AG04450 (cell line): ENCODE data around the gene EXOC7. TPM values are rescaled to one million over a fixed set of nuclear protein-coding genes. Genes with fewer than 3 reads are reported as not detected.
A peak's percentile ranks its signal among the peaks of the same experiment; 100 is the strongest.
"Not testable (repeated sequence)": the region's sequence is repeated elsewhere in the genome, so short reads cannot be mapped to it uniquely, and the experiment has no call there.

ENCODE experiments used
- CTCF ChIA-PET: fragments of 300-600, 350-600 bp; formaldehyde crosslinking; extraction: SDS; loops from one replicate; lab custom pipeline; 2022; ENCODE audit warnings: antibody characterized with exemption, inconsistent platforms; lab: Charles Lee
- POLR2A ChIA-PET: fragments of 350-600 bp; formaldehyde crosslinking; extraction: SDS; loops from one replicate; lab custom pipeline; 2021; ENCODE audit warnings: antibody characterized with exemption, inconsistent platforms; lab: Yijun Ruan, JAX
- DNase-seq: peaks from one replicate; pipeline ENCODE4 v3.0.0-alpha.2; 2011; ENCODE audit warnings: low read depth, low spot score
- H3K27ac ChIP-seq: one replicate; pipeline ENCODE4 v1.5.1; 2012; ENCODE audit warnings: low read depth, low read length, control low read depth
- H3K27me3 ChIP-seq: one replicate; pipeline ENCODE4 v1.6.0; 2012; ENCODE audit warnings: low read length; ENCODE audit not compliant: control insufficient read depth, insufficient read depth
- H3K4me3 ChIP-seq: 2 replicates; pipeline ENCODE4 v1.5.1; 2011; ENCODE audit warnings: mild to moderate bottlenecking, low read depth, low read length, control low read depth
- H3K9me3 ChIP-seq: 2 replicates; pipeline ENCODE4 v1.5.1; 2012; ENCODE audit warnings: low read length; ENCODE audit not compliant: control insufficient read depth, insufficient read depth
- polyA plus RNA-seq: library from polyadenylated mRNA; depleted of rRNA; stranded (reverse); fragments of >200 nt; gene quantifications from 2 replicates; pipeline ENCODE4 v1.2.3, GENCODE V29; 2011
- TF ChIP-seq, protein P1 (sequence below): IDR thresholded peaks from 2 replicates; pipeline ENCODE4 v1.5.1; 2011; ENCODE audit warnings: low read depth, low read length, control low read depth, inconsistent platforms

EXOC7 gene
- polyA plus RNA-seq, 1 experiment, result 97.6 TPM

DNA sequence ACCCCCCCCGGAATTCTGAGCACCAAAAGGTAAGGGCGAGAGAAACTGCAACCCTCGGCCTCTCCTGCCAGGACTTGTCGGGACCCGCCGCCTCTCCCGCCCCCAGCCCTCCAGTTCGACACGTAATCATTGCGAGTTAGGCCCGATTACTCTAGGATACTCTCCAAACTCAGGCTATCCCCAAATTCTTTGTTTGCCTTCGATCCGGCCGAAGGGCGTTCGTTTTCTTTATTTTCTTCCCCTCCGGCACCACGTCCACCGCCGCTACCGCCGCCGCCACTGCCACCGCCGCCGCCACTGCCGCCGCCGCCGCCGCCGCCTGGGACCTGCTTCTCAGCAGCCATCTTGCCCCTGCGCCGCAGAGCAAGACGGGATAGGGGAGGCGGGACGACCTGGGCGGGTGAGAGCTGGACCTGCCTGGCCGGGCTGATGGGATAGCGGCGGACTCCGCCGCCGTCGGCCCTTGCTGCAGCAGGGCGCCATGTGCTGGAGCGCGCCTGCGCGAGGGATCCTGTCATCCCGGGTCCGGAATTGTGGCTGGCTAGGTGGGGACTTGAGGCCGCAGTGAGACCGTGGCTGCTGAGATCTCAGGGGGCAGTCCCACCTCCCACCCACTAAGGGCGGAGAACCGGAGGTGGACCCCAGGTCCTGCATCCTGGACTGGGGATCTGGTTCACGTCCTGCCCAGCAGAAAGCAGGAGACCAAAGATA is 31.3 kb downstream of the EXOC7 start, which contains the start of gene SRP68:
Gene SRP68 (minus strand): TSS at position 370 of the 711 bp plus-strand sequence. CDS start 26 bp downstream, at position 344.
- POLR2A ChIA-PET, result interaction anchor here (0.8 to 1.0 kb wide), 2 partner anchors 14 to 53 kb away, joined by 3 read pairs; no protein-coding TSS in a partner anchor
- peak; percentile 81 for DNase-seq
- Histone ChIP-seq H3K9me3 (peaks cover 4% of the 10 kb centered on the region; the same call in 1 of the 2 replicates), H3K27me3 (peaks cover 33% of the 10 kb centered on the region), H3K27ac (peak within 1 kb of the TSS; percentile 39), H3K4me3 (peak within 1 kb of the TSS; percentile 79)
- TF ChIP-seq, protein P1, sequence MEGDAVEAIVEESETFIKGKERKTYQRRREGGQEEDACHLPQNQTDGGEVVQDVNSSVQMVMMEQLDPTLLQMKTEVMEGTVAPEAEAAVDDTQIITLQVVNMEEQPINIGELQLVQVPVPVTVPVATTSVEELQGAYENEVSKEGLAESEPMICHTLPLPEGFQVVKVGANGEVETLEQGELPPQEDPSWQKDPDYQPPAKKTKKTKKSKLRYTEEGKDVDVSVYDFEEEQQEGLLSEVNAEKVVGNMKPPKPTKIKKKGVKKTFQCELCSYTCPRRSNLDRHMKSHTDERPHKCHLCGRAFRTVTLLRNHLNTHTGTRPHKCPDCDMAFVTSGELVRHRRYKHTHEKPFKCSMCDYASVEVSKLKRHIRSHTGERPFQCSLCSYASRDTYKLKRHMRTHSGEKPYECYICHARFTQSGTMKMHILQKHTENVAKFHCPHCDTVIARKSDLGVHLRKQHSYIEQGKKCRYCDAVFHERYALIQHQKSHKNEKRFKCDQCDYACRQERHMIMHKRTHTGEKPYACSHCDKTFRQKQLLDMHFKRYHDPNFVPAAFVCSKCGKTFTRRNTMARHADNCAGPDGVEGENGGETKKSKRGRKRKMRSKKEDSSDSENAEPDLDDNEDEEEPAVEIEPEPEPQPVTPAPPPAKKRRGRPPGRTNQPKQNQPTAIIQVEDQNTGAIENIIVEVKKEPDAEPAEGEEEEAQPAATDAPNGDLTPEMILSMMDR, result no peak
- CTCF ChIA-PET, result no interaction called here

DNA sequence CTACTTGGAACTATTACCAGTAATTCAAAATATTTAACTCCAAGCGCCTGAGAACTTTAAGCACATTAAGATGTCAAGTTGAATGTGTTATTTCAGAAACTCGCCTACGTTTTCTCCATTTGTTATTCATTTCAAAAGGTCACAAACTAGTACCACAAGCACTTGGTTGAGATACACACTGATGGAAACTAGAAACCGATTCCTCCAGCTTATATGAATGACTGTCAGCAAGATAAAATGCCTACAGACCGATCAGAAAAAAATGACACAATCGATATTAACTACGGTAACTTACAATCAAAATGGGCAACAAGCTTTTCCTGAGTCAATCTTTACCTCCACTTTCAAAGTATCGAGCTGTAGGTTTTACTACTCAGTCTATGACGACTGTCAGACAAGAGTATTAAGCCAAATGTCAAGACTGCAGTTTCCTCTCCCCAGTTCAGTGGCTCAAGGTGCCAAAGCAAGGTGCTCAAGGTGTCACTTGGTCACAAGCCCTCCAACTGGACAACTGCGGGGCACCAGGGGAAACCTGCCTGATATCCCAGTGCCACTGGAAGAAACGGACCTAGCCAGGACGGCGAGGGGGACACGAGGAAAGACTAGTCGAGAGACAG is 31.9 kb downstream of the EXOC7 start:
- Histone ChIP-seq H3K4me3 (peak overlapping the region; percentile 79), H3K27me3 (peaks cover 28% of the 10 kb centered on the region), H3K27ac (peak overlapping the region; percentile 39), H3K9me3 (peaks cover 4% of the 10 kb centered on the region; the same call in 1 of the 2 replicates)
- ChIA-PET POLR2A (interaction anchor here (0.8 to 1.0 kb wide), 2 partner anchors 15 to 52 kb away, joined by 3 read pairs; no protein-coding TSS in a partner anchor), CTCF (no interaction called here)
- no peak for DNase-seq
- TF ChIP-seq, protein P1, result no peak

DNA sequence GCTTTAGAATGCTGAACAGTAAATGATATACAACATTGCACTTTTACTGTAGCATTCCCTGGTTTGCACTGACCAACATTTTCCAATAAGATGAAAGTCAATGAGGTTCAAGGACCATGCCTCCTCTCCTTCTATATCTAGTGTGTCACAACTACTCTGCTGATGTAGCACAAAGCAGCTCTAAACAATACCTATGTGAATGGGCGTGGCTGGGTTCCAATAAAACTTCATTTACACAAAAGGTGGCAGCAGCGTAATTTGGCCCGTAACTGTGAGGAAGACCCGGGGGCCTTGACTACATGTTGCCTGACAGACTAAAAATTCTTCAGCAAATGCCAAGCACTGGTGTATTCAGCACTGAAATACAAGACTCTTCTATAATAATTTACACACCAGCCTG is 37.8 kb downstream of the EXOC7 start:
- Histone ChIP-seq H3K4me3 (no peak overlapping the region), H3K27me3 (no peaks in the 10 kb centered on the region), H3K27ac (no peak overlapping the region), H3K9me3 (no peaks in the 10 kb centered on the region)
- POLR2A ChIA-PET, result interaction anchor here (0.6 kb wide), 1 partner anchor 83 kb away, joined by 3 read pairs; no protein-coding TSS in a partner anchor
- DNase-seq, result no peak
- CTCF ChIA-PET, result interaction anchor here (1.2 to 1.7 kb wide), 2 partner anchors 62 to 214 kb away, joined by 3 to 11 read pairs; no protein-coding TSS in a partner anchor
- TF ChIP-seq, protein P1, result no peak

DNA sequence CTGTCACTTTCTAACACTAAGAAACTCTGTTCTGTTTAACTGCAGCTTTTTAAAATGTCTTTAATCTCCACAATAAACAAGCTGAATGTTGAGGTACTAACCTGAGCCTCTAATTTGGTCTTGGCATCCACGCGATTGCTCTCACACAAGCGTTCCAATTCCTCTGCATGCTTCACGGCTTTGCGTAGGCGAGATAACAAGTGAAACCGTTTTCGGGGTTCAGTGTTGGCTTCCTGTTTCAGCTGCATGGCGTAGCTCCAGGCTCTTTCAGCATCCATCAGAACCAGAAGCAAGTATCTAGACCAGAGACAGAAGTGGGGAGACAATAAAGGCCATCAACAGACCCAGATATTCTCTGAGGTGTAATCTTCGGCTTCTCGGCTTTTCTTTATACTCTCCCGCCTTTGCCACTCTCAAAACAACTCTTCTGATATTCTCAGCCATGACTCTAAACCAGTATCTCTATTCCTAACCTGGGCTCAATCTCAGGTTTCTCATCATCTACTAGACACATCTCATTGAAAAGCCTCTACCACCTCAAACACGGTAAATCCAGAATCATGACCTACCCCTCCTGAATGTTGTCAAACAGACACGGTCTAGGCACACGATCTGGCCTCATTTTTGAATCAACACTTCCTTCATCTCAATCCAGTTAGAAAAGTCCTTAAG is 39.6 kb downstream of the EXOC7 start:
- DNase-seq, result no peak
- TF ChIP-seq, protein P1, result no peak
- Histone ChIP-seq H3K27me3 (no peaks in the 10 kb centered on the region), H3K4me3 (no peak overlapping the region), H3K27ac (no peak overlapping the region), H3K9me3 (no peaks in the 10 kb centered on the region)
- POLR2A ChIA-PET, result interaction anchor here (0.6 to 0.7 kb wide), 2 partner anchors 8 to 11 kb away, joined by 3 to 7 read pairs; no protein-coding TSS in a partner anchor
- CTCF ChIA-PET, result no interaction called here

DNA sequence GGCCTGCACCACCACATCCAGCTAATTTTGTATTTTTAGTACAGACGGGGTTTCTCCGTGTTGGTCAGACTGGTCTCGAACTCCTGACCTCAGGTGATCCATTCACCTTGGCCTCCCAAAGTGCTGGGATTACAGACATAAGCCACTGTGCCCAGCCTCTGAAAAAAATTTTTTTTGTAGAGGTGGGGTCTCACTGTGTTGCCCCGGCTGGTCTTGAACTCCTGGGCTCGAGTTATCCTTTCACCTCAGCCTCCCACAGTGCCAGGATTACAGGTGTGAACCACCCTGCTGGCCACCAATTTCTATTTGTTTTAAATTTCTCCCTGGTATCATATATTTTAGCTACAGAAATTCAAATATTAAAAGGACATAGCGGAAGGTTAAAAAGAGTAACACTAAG is 45.3 kb downstream of the EXOC7 start:
- H3K27me3 ChIP-seq, H3K27ac ChIP-seq, POLR2A ChIA-PET, DNase-seq, H3K9me3 ChIP-seq, H3K4me3 ChIP-seq: not testable (repeated sequence)
- CTCF ChIA-PET, result interaction anchor here (0.7 kb wide), 1 partner anchor 46 kb away, joined by 3 read pairs; no protein-coding TSS in a partner anchor
